ENCODE data around the gene NFATC2IP. TPM values are rescaled to one million over a fixed set of nuclear protein-coding genes. Genes with fewer than 3 reads are reported as not detected.

Gene NFATC2IP
- total and polyA plus RNA-seq, 2 of the 4 experiments (the other 2 are of a cell fraction) = 10.0 to 29.1 TPM

DNA sequence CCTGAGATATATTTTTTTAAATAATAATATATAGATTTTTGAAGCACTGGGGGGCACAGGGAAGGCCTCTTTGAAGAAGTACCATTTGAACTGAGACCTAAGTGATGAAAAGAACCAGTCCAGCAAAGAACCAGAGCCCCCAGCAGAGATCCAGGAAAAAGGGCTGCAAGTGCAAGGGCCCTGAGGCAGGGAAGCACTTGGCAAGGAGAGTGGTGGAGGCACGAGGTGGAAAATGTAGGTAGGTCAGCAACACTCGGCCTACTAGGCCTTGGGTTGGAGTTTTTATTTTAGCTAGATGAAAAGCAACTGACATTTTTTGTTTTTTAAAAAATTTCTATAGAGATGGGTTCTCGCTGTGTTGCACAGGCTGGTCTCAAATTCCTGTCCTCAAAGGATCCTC is 20.5 kb upstream of the NFATC2IP start:
- no peak overlapping the region for H2AK9ac ChIP-seq (replicated peaks; ENCODE audit: low read depth, low read length, poor library complexity)
- no peak overlapping the region for H3K9ac ChIP-seq (ENCODE audit: low read depth, low read length)
- no peaks in the 10 kb centered on the region for H3K36me3 ChIP-seq (ENCODE audit: control insufficient read depth, insufficient read depth, low read length)
- BruUV-seq (replicated peaks) = no TSS peak
- in situ Hi-C loops (cut with MboI; ENCODE audit: low sequenced_read_pairs) (no loop called here), intact Hi-C loops (cut with micrococcal nuclease) (no loop called here), dilution Hi-C loops (cut with HindIII; ENCODE audit: low sequenced_read_pairs, unreplicated experiment) (no loop called here)
- H3K27me3 ChIP-seq (ENCODE audit: control insufficient read depth, insufficient read depth, low read length) = peaks cover 7% of the 10 kb centered on the region; the same call in 1 of the 2 replicates
- H3K27ac ChIP-seq (ENCODE audit: insufficient read depth, low read length) = no peak overlapping the region
- H3K9me1 ChIP-seq (ENCODE audit: insufficient read depth, low read length) = no peaks in the 10 kb centered on the region
- no peak overlapping the region for H3K18ac ChIP-seq (ENCODE audit: low read depth, low read length)
- WGBS, 2 experiments (ENCODE audit: extremely low coverage in 2 of 2, insufficient read length in 1 of 2) = 88% methylated on average over 1 of the region's 3 CpGs; no CpG with 5 or more reads in 1 of the 2 experiments
- H3K56ac ChIP-seq (ENCODE audit: extremely low read depth, insufficient read depth, low read length) = no peak overlapping the region
- H4K20me1 ChIP-seq (ENCODE audit: insufficient read depth, low read length) = no peaks in the 10 kb centered on the region
- no peak overlapping the region for H4K91ac ChIP-seq (ENCODE audit: insufficient read depth, low read depth, low read length)
- ChIA-PET CTCF (no interaction called here), POLR2A (ENCODE audit: unreplicated experiment) (no interaction called here)
- DNase-seq = no peak
- H3K4ac ChIP-seq (ENCODE audit: low read depth, low read length) = no peak overlapping the region
- ATAC-seq (ENCODE audit: low read depth) = no peak
- no peak overlapping the region for H3K4me2 ChIP-seq (ENCODE audit: low read depth, low read length)
- H2AK5ac ChIP-seq (ENCODE audit: low read depth, low read length) = no peak overlapping the region
- no peak overlapping the region for H2BK20ac ChIP-seq (ENCODE audit: low read depth, low read length)
- H2BK120ac ChIP-seq (ENCODE audit: low read depth, low read length) = no peak overlapping the region
- H2BK15ac ChIP-seq (ENCODE audit: low read depth, low read length) = no peak overlapping the region
- peaks cover 0 to 4% of the 10 kb centered on the region in 2 experiments; a peak in 1 of 4 replicates for H3K79me1 ChIP-seq (ENCODE audit: low read depth in 1 of 2, low read length in 2 of 2)
- H4K5ac ChIP-seq (ENCODE audit: low read depth, low read length) = no peak overlapping the region
- no peak overlapping the region for H2BK5ac ChIP-seq (ENCODE audit: low read depth, low read length, poor library complexity, severe bottlenecking)
- H3K4me3 ChIP-seq (ENCODE audit: insufficient read depth, low read depth, low read length) = no peak overlapping the region
- no peak overlapping the region for H3K14ac ChIP-seq (replicated peaks; ENCODE audit: low read depth, low read length)
- H2AFZ ChIP-seq (replicated peaks; ENCODE audit: low read length, poor library complexity) = no peak overlapping the region
- no peak overlapping the region for H3K23ac ChIP-seq (ENCODE audit: low read depth, low read length)
- H3K9me3 ChIP-seq (ENCODE audit: control insufficient read depth, insufficient read depth, low read length) = no peaks in the 10 kb centered on the region
- H4K8ac ChIP-seq (ENCODE audit: low read depth in 2 of 2, low read length in 2 of 2) = no peak overlapping the region
- no peaks in the 10 kb centered on the region for H3K4me1 ChIP-seq (ENCODE audit: control insufficient read depth, insufficient read depth, low read length)
- TF ChIP-seq MXI1 (IDR thresholded peaks at IDR 0.05; ENCODE audit: borderline replicate concordance, low read depth, low read length) = no peak
- TF ChIP-seq BHLHE40 (IDR thresholded peaks at IDR 0.05; ENCODE audit: low read depth, low read length) = no peak
- TF ChIP-seq SMC3 (IDR thresholded peaks at IDR 0.05; ENCODE audit: low read depth, low read length) = no peak
- TF ChIP-seq, protein P1, sequence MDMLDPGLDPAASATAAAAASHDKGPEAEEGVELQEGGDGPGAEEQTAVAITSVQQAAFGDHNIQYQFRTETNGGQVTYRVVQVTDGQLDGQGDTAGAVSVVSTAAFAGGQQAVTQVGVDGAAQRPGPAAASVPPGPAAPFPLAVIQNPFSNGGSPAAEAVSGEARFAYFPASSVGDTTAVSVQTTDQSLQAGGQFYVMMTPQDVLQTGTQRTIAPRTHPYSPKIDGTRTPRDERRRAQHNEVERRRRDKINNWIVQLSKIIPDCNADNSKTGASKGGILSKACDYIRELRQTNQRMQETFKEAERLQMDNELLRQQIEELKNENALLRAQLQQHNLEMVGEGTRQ (IDR thresholded peaks at IDR 0.05; ENCODE audit: low read depth, low read length) = no peak
- no peak for TF ChIP-seq RFX5 (IDR thresholded peaks at IDR 0.05; ENCODE audit: low read depth, low read length)
- TF ChIP-seq CEBPB (IDR thresholded peaks at IDR 0.05; ENCODE audit: low read depth, low read length) = no peak
- no peak for TF ChIP-seq MAZ (IDR thresholded peaks at IDR 0.05; ENCODE audit: borderline replicate concordance, low read depth, low read length)
